ENCODE data around the gene RCC2. TPM values are rescaled to one million over a fixed set of nuclear protein-coding genes. Genes with fewer than 3 reads are reported as not detected.
"Not testable (repeated sequence)": the region's sequence is repeated elsewhere in the genome, so short reads cannot be mapped to it uniquely, and the experiment has no call there.

Gene RCC2
- total RNA-seq, 1 experiment from 2014 or later = 473 TPM

DNA sequence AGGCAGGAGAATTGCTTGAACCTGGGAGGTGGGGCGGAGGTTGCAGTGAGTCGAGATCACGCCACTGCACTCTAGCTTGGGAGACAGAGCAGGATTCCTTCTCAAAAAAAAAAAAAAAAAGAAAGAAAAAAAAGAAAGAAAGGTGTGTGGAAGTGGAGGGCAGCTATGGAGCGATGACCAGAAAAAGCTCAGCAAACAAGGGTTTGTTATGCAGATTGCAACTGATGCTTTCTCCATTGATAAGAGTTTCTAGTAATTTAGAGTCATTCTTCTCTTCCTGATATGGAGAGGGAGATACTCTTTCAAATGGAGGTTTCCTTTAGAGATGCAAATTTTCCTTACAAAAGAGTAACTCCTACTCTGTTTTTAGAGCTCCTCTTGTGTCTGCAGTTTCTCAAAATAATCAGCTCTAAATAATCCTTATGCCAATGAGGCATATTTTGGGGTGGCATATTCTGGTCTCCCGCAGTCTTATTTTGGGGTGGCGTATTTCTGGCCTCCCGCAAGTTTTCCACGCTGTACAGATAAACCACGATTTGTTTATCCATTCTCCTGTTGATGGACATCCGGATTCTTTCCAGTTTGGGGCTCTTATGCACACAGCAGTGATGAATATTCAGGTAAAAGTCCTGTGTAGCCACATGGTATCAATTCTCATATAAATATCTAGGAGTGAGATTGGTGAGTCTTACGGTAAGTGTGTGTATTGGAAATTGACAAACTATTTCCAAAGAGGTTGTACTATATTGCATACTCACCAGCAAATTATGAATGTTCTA lies 30.7 kb upstream of the RCC2 start:
- no peak overlapping the region for H3K4ac ChIP-seq (ENCODE audit: low read depth, low read length)
- H2BK20ac ChIP-seq (ENCODE audit: low read depth, low read length, poor library complexity, severe bottlenecking) = no peak overlapping the region
- peak overlapping the region; percentile 72 for H3K18ac ChIP-seq (ENCODE audit: insufficient read length, low read depth, low read length)
- peak overlapping the region; percentile 94 for H3K27ac ChIP-seq (ENCODE audit: insufficient read length, low read depth, low read length)
- no peaks in the 10 kb centered on the region for H3K79me1 ChIP-seq (ENCODE audit: insufficient read depth, low read depth, low read length, poor library complexity, severe bottlenecking)
- peak overlapping the region; percentile 75 for H3T11ph ChIP-seq (ENCODE audit: low read length)
- no peak overlapping the region for H4K8ac ChIP-seq (replicated peaks; ENCODE audit: insufficient read length, low read depth, low read length)
- no peak overlapping the region for H2BK120ac ChIP-seq (ENCODE audit: low read depth, low read length, poor library complexity, severe bottlenecking)
- no peak overlapping the region for H2BK15ac ChIP-seq (ENCODE audit: low read depth, low read length)
- peak overlapping the region; percentile 42 for H2AK5ac ChIP-seq (ENCODE audit: insufficient read length, low read length)
- H3K56ac ChIP-seq (ENCODE audit: insufficient read length, low read depth, low read length) = no peak overlapping the region
- no peak overlapping the region for H2BK5ac ChIP-seq (ENCODE audit: insufficient read length, low read length)
- no peaks in the 10 kb centered on the region for H3K79me2 ChIP-seq (ENCODE audit: insufficient read depth, low read length)
- Mint-ChIP-seq H3K9me3 (no peaks in the 10 kb centered on the region; a peak in 1 of 5 replicates), H3K27ac (peak overlapping the region; percentile 94 to 99 (median 97)), H3K4me3 (peak overlapping the region; percentile 48 to 55), H3K4me1 (peaks cover 29 to 35% of the 10 kb centered on the region in 2 experiments), H3K27me3 (ENCODE audit: low read depth) (peaks cover 2% of the 10 kb centered on the region), H3K36me3 (ENCODE audit: insufficient read depth in 1 of 3, low read depth in 3 of 3) (no peaks in the 10 kb centered on the region)
- H4K20me1 ChIP-seq (ENCODE audit: control insufficient read depth, insufficient read depth, insufficient read length) = no peaks in the 10 kb centered on the region
- no peak for TF ChIP-seq CTCF (conservative IDR thresholded peaks at IDR 0.05)
- H3K23me2 ChIP-seq (ENCODE audit: insufficient read length, low read depth, low read length, poor library complexity, severe bottlenecking) = no peaks in the 10 kb centered on the region
- no peaks in the 10 kb centered on the region for H3K9me3 ChIP-seq (ENCODE audit: control insufficient read depth, low read depth, low read length)
- peak; percentile 74 for DNase-seq
- peak overlapping the region; percentile 55 for H3K4me2 ChIP-seq (ENCODE audit: insufficient read depth, insufficient read length, low read length)
- peak overlapping the region; percentile 16 for H3K9ac ChIP-seq (ENCODE audit: extremely low read depth, insufficient read length, low read length)
- H2AFZ ChIP-seq (ENCODE audit: low read length) = no peak overlapping the region
- no CpG with 5 or more reads among the region's 11 CpGs for WGBS (ENCODE audit: extremely low coverage, insufficient read length, low lambda C conversion rate)
- H2BK12ac ChIP-seq (ENCODE audit: insufficient read length, low read depth, low read length) = no peak overlapping the region
- H4K5ac ChIP-seq (ENCODE audit: insufficient read length, low read depth, low read length) = no peak overlapping the region
- peak overlapping the region; percentile 79; the same call in 1 of the 2 replicates for H3K14ac ChIP-seq (ENCODE audit: insufficient read depth, low read length)
- H4K91ac ChIP-seq (ENCODE audit: insufficient read length, low read depth, low read length) = no peak overlapping the region
- peaks cover 5% of the 10 kb centered on the region; the same call in 1 of the 2 replicates for H3K4me1 ChIP-seq (ENCODE audit: insufficient read depth, low read length)
- H3K23ac ChIP-seq (ENCODE audit: insufficient read length, low read depth, low read length) = no peak overlapping the region
- H3K27me3 ChIP-seq (ENCODE audit: insufficient read depth, low read length) = no peaks in the 10 kb centered on the region

GRCh38 chr1:17468357-17469265 lies 29.1 kb upstream of the RCC2 start:
- H2BK12ac ChIP-seq (ENCODE audit: insufficient read length, low read depth, low read length); H3K9ac ChIP-seq (ENCODE audit: extremely low read depth, insufficient read length, low read length); H3K4me2 ChIP-seq (ENCODE audit: insufficient read depth, insufficient read length, low read length); H4K8ac ChIP-seq (replicated peaks; ENCODE audit: insufficient read length, low read depth, low read length); H3K79me1 ChIP-seq (ENCODE audit: insufficient read depth, low read depth, low read length, poor library complexity, severe bottlenecking); H3K4me1 ChIP-seq (ENCODE audit: insufficient read depth, low read length); H3K23me2 ChIP-seq (ENCODE audit: insufficient read length, low read depth, low read length, poor library complexity, severe bottlenecking); H4K20me1 ChIP-seq (ENCODE audit: control insufficient read depth, insufficient read depth, insufficient read length); H2AK5ac ChIP-seq (ENCODE audit: insufficient read length, low read length); H2BK20ac ChIP-seq (ENCODE audit: low read depth, low read length, poor library complexity, severe bottlenecking); H3K36me3 Mint-ChIP-seq (ENCODE audit: insufficient read depth in 1 of 3, low read depth in 3 of 3); H3K9me3 ChIP-seq (ENCODE audit: control insufficient read depth, low read depth, low read length); H2BK5ac ChIP-seq (ENCODE audit: insufficient read length, low read length); H3K23ac ChIP-seq (ENCODE audit: insufficient read length, low read depth, low read length); DNase-seq; H3K9me3 Mint-ChIP-seq; H4K5ac ChIP-seq (ENCODE audit: insufficient read length, low read depth, low read length); H3K56ac ChIP-seq (ENCODE audit: insufficient read length, low read depth, low read length); H2AFZ ChIP-seq (ENCODE audit: low read length); H3K27me3 ChIP-seq (ENCODE audit: insufficient read depth, low read length); H3K27me3 Mint-ChIP-seq (ENCODE audit: low read depth); H3T11ph ChIP-seq (ENCODE audit: low read length); H4K91ac ChIP-seq (ENCODE audit: insufficient read length, low read depth, low read length); H3K79me2 ChIP-seq (ENCODE audit: insufficient read depth, low read length); H2BK15ac ChIP-seq (ENCODE audit: low read depth, low read length): not testable (repeated sequence)
- peak overlapping the region in 1 of 2 experiments; percentile 56; a peak in 2 of 5 replicates for H3K4me3 Mint-ChIP-seq
- Histone ChIP-seq H3K27ac (ENCODE audit: insufficient read length, low read depth, low read length) (peak overlapping the region; percentile 74), H2BK120ac (ENCODE audit: low read depth, low read length, poor library complexity, severe bottlenecking) (peak overlapping the region; percentile 38), H3K4ac (ENCODE audit: low read depth, low read length) (0 out of 2 replicates have a peak overlapping the region, but pooled peaks have one; percentile 49), H3K14ac (ENCODE audit: insufficient read depth, low read length) (peak overlapping the region; percentile 10; the same call in 1 of the 2 replicates), H3K18ac (ENCODE audit: insufficient read length, low read depth, low read length) (peak overlapping the region; percentile 37)
- H3K4me1 Mint-ChIP-seq = peaks cover 32 to 40% of the 10 kb centered on the region in 2 experiments
- peak overlapping the region; percentile 94 to 100 (median 97) for H3K27ac Mint-ChIP-seq
- no CpG with 5 or more reads among the region's 16 CpGs for WGBS (ENCODE audit: extremely low coverage, insufficient read length, low lambda C conversion rate)
